ENCODE measurements around the gene LAD1. TPM values are rescaled to one million over a fixed set of nuclear protein-coding genes. Genes with fewer than 3 reads are reported as not detected.

LAD1 gene
- total and polyA plus RNA-seq, 2 of the 13 experiments (the other 11 are each of a cell fraction or from before 2014, with no cell fraction given): 10.8 to 65.6 TPM

- TF ChIP-seq ZNF280D (CRISPR knock-in tag; IDR thresholded peaks at IDR 0.05) (no peak), ZNF224 (CRISPR knock-in tag; IDR thresholded peaks at IDR 0.05) (no peak; the same call in 1 of the 2 replicates), ZNF292 (CRISPR knock-in tag; IDR thresholded peaks at IDR 0.05; ENCODE audit: borderline replicate concordance, low read depth) (0 out of 2 replicates have a peak, but pooled peaks have one; percentile 43), ZMYM2 (CRISPR knock-in tag; IDR thresholded peaks at IDR 0.05) (no peak), NFIC (IDR thresholded peaks at IDR 0.05; ENCODE audit: low read length) (no peak), ISL2 (CRISPR knock-in tag; IDR thresholded peaks at IDR 0.05) (peak; percentile 30; the same call in 1 of the 2 replicates), HNF4A (CRISPR knock-in tag; IDR thresholded peaks at IDR 0.05) (peak; percentile 23; the same call in 1 of the 2 replicates), ZNF331 (CRISPR knock-in tag; IDR thresholded peaks at IDR 0.05) (peak; percentile 58), SMAD9 (CRISPR knock-in tag; IDR thresholded peaks at IDR 0.05) (no peak), ZNF546 (CRISPR knock-in tag; conservative IDR thresholded peaks at IDR 0.05) (no peak), PHF5A (CRISPR knock-in tag; IDR thresholded peaks at IDR 0.05; ENCODE audit: low read depth, unreplicated experiment) (peak; percentile 84), FOSL1 (CRISPR knock-in tag; IDR thresholded peaks at IDR 0.05; ENCODE audit: borderline replicate concordance) (peak; percentile 97), ZNF121 (CRISPR knock-in tag; IDR thresholded peaks at IDR 0.05) (no peak), SOX13 (IDR thresholded peaks at IDR 0.05) (no peak), SOX13 (CRISPR knock-in tag; conservative IDR thresholded peaks at IDR 0.05 in 1 of 2, IDR thresholded peaks at IDR 0.05 in 1 of 2) (peak in 1 of 2 experiments; percentile 43; a peak in 2 of 4 replicates), ZNF766 (CRISPR knock-in tag; IDR thresholded peaks at IDR 0.05; ENCODE audit: borderline replicate concordance) (no peak), ZNF841 (CRISPR knock-in tag; IDR thresholded peaks at IDR 0.05; ENCODE audit: borderline replicate concordance) (no peak), ZNF235 (CRISPR knock-in tag; IDR thresholded peaks at IDR 0.05; ENCODE audit: borderline replicate concordance) (no peak), CBX1 (IDR thresholded peaks at IDR 0.05; ENCODE audit: low read depth) (no peak), NFKBIZ (CRISPR knock-in tag; IDR thresholded peaks at IDR 0.05) (peak; percentile 21; the same call in 1 of the 2 replicates), ZMAT3 (CRISPR knock-in tag; conservative IDR thresholded peaks at IDR 0.05) (no peak), BRCA1 (CRISPR knock-in tag; IDR thresholded peaks at IDR 0.05) (no peak), MNT (IDR thresholded peaks at IDR 0.05) (no peak)
- TF ChIP-seq, protein P1, sequence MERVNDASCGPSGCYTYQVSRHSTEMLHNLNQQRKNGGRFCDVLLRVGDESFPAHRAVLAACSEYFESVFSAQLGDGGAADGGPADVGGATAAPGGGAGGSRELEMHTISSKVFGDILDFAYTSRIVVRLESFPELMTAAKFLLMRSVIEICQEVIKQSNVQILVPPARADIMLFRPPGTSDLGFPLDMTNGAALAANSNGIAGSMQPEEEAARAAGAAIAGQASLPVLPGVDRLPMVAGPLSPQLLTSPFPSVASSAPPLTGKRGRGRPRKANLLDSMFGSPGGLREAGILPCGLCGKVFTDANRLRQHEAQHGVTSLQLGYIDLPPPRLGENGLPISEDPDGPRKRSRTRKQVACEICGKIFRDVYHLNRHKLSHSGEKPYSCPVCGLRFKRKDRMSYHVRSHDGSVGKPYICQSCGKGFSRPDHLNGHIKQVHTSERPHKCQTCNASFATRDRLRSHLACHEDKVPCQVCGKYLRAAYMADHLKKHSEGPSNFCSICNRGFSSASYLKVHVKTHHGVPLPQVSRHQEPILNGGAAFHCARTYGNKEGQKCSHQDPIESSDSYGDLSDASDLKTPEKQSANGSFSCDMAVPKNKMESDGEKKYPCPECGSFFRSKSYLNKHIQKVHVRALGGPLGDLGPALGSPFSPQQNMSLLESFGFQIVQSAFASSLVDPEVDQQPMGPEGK (CRISPR knock-in tag; IDR thresholded peaks at IDR 0.05): peak; percentile 99
- TF ChIP-seq, protein P2, sequence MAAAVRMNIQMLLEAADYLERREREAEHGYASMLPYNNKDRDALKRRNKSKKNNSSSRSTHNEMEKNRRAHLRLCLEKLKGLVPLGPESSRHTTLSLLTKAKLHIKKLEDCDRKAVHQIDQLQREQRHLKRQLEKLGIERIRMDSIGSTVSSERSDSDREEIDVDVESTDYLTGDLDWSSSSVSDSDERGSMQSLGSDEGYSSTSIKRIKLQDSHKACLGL (CRISPR knock-in tag; IDR thresholded peaks at IDR 0.05): no peak
Measured at GRCh38 chr1:201405484-201405831, 6.3 kb upstream of the LAD1 start (continued).

Data from HepG2 (cell line).